Measurements from ENCODE around the gene EPN1.
A peak's percentile ranks its signal among the peaks of the same experiment; 100 is the strongest.

EPN1 gene

GRCh38 chr19:55646889-55647731 lies 27.9 kb upstream of the EPN1 start:
- no peak for DNase-seq

- peak; percentile 88 for DNase-seq
These were observed 27.1 kb upstream of the EPN1 start, which contains the start of gene CCDC106 for GRCh38 chr19:55647732-55648584. Gene CCDC106, plus strand, starts transcription at chr19:55648212. Its CDS starts 835 bp downstream, at chr19:55649047.

GRCh38 chr19:55648585-55649267 lies 26.3 kb upstream of the EPN1 start:
- no peak for DNase-seq

- no peak for DNase-seq
These were observed 25.5 kb upstream of the EPN1 start for GRCh38 chr19:55649268-55650125.

- no peak for DNase-seq
These were observed 24.9 kb upstream of the EPN1 start for GRCh38 chr19:55650126-55650557.

GRCh38 chr19:55650602-55651230 lies 24.3 kb upstream of the EPN1 start:
- DNase-seq, result no peak

GRCh38 chr19:55651236-55651635 lies 23.8 kb upstream of the EPN1 start:
- DNase-seq, result no peak

- no peak for DNase-seq
These were observed 22.5 kb upstream of the EPN1 start for GRCh38 chr19:55652311-55653128.

- DNase-seq, result peak; percentile 99
These were observed 21.2 kb upstream of the EPN1 start for GRCh38 chr19:55653651-55654322.

GRCh38 chr19:55654323-55654867 lies 20.6 kb upstream of the EPN1 start:
- peak; percentile 100 for DNase-seq

GRCh38 chr19:55654868-55655647 lies 20.0 kb upstream of the EPN1 start, which contains the start of gene U2AF2:
Gene U2AF2, plus strand, starts transcription at chr19:55655035. Its CDS starts 70 bp downstream, at chr19:55655105.
- DNase-seq, result peak; percentile 98

- DNase-seq, result no peak
These were observed 19.4 kb upstream of the EPN1 start for GRCh38 chr19:55655648-55656040.

- no peak for DNase-seq
These were observed 18.5 kb upstream of the EPN1 start for GRCh38 chr19:55656552-55656951.

- no peak for DNase-seq
These were observed 17.9 kb upstream of the EPN1 start for GRCh38 chr19:55656988-55657747.

- no peak for DNase-seq
These were observed 16.1 kb upstream of the EPN1 start for GRCh38 chr19:55658846-55659459.

GRCh38 chr19:55659822-55660221 lies 15.2 kb upstream of the EPN1 start:
- DNase-seq, result no peak

- DNase-seq, result no peak
These were observed 14.6 kb upstream of the EPN1 start for GRCh38 chr19:55660404-55660803.

GRCh38 chr19:55660991-55661390 lies 14.0 kb upstream of the EPN1 start:
- DNase-seq, result no peak

Measured in right hindlimb (tissue), 1 donor.